ENCODE measurements around the gene ATG16L2. TPM values are rescaled to one million over a fixed set of nuclear protein-coding genes. Genes with fewer than 3 reads are reported as not detected.
"Not testable (repeated sequence)": the region's sequence is repeated elsewhere in the genome, so short reads cannot be mapped to it uniquely, and the experiment has no call there.

ATG16L2 gene
- total RNA-seq, 5 donors from 2014 or later (not counting 1 experiment from before 2014, with no cell fraction given), result 107 to 145 (median 127) TPM

DNA sequence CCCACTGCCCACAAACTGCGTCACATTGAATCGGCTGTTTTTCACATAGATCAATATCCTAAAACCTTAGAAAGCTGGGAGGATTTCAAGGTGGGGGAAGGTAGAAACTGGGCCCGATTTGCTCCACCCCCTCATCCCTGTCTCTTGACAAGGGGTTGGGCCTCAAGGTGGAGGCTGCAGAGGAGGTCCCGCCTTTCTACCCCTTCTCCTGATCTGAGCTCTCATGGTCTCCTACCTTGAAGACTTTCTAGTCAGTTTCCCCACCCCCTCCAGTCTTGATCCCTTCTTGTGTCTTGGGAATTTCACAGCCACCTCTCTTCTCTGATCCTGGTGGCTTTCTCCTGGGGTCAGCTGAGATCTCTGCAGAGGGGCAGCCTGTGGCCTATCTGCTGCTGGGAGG is 15.8 kb upstream of the ATG16L2 start:
- Histone ChIP-seq H3K4me3 (ENCODE audit: control insufficient read depth in 1 of 2, extremely low read depth in 1 of 2, low read length in 1 of 2) (no peak overlapping the region), H3K9me3 (no peaks in the 10 kb centered on the region), H3K4me1 (ENCODE audit: control insufficient read depth in 1 of 2, extremely low read depth in 1 of 2, insufficient read depth in 2 of 2, low read length in 2 of 2) (peaks cover under 1 to 10% of the 10 kb centered on the region in 2 experiments), H3K27ac (ENCODE audit: low read length) (no peak overlapping the region), H3K27me3 (replicated peaks in 1 of 2; ENCODE audit: control insufficient read depth in 2 of 2, extremely low read depth in 1 of 2, insufficient read depth in 2 of 2, low read length in 1 of 2) (no peaks in the 10 kb centered on the region), H3K36me3 (ENCODE audit: control insufficient read depth in 2 of 2, extremely low read depth in 1 of 2, insufficient read depth in 1 of 2, low read length in 1 of 2) (no peaks in the 10 kb centered on the region)
- CTCF ChIA-PET, result interaction anchor here in 1 of 2 donors (0.7 kb wide), 1 partner anchor 31 kb away, joined by 3 read pairs; no protein-coding TSS in a partner anchor
- Mint-ChIP-seq H3K4me3 (no peak overlapping the region), H3K27me3 (no peaks in the 10 kb centered on the region), H3K9me3 (no peaks in the 10 kb centered on the region), H3K4me1 (peaks cover 11 to 14% (median 13%) of the 10 kb centered on the region in 3 donors), H3K27ac (no peak overlapping the region), H3K36me3 (no peaks in the 10 kb centered on the region)
- DNase-seq (no peak), ATAC-seq (replicated peaks in 1 of 4) (no peak)
- POLR2A ChIA-PET, result interaction anchor here in 1 of 2 donors (0.7 kb wide), 1 partner anchor 12 kb away, joined by 3 read pairs; no protein-coding TSS in a partner anchor
- WGBS (ENCODE audit: insufficient coverage), result no CpG with 5 or more reads among the region's 4 CpGs

DNA sequence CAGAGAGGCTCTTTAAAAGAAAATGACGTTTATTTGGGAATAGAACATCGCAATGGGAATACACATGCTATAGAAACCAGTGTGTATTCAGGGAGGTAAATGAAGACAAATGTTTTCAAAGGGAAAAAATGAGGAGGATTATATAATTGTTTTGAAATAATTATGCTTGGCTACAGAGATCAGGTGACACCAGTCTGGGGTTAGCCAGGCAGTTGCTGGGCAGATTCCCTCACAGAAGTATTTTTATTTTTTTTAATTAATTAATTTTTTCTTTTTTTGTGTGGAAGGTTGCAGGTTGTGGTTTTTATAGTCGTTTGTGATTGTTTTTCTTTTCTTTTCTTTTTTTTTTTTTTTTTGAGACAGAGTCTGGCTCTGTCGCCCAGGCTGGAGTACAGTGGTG is 14.8 kb upstream of the ATG16L2 start:
- no peak for ATAC-seq (replicated peaks in 1 of 4)
- POLR2A ChIA-PET, result no interaction called here
- Histone ChIP-seq H3K27me3 (replicated peaks in 1 of 2; ENCODE audit: control insufficient read depth in 2 of 2, extremely low read depth in 1 of 2, insufficient read depth in 2 of 2, low read length in 1 of 2) (no peaks in the 10 kb centered on the region), H3K4me1 (ENCODE audit: control insufficient read depth in 1 of 2, extremely low read depth in 1 of 2, insufficient read depth in 2 of 2, low read length in 2 of 2) (peaks cover 0 to under 1% of the 10 kb centered on the region in 2 experiments), H3K4me3 (ENCODE audit: control insufficient read depth in 1 of 2, extremely low read depth in 1 of 2, low read length in 1 of 2) (no peak overlapping the region), H3K36me3 (ENCODE audit: control insufficient read depth in 2 of 2, extremely low read depth in 1 of 2, insufficient read depth in 1 of 2, low read length in 1 of 2) (no peaks in the 10 kb centered on the region), H3K27ac (ENCODE audit: low read length) (no peak overlapping the region), H3K9me3 (no peaks in the 10 kb centered on the region)
- Mint-ChIP-seq H3K27me3 (no peaks in the 10 kb centered on the region), H3K36me3 (no peaks in the 10 kb centered on the region), H3K4me3 (no peak overlapping the region), H3K9me3 (no peaks in the 10 kb centered on the region), H3K4me1 (peaks cover 2 to 5% (median 4%) of the 10 kb centered on the region in 3 donors), H3K27ac (no peak overlapping the region)
- DNase-seq, result no peak
- CTCF ChIA-PET, result no interaction called here
- no CpG with 5 or more reads among the region's 4 CpGs for WGBS (ENCODE audit: insufficient coverage)

DNA sequence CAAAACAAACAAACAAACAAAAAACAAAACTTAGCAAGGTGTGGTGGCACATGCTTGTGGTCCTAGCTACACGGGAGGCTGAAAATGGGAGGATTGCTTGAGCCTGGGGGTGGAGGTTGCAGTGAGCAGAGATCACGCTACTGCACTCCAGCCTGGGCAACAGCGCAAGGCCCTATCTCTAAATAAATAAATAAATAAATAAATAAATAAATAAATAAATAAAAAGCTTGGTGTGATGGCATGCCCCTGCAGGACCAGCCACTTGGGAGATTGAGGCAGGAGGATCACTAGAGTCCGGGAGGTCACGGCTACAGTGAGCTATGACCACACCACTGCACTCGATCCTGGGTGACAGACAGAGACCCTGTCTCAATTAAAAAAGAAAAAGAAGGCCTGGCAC is 11.4 kb upstream of the ATG16L2 start:
- DNase-seq, result no peak
- H3K4me1 Mint-ChIP-seq, result peaks cover 0 to 5% (median 0%) of the 10 kb centered on the region in 3 donors
- Histone ChIP-seq H3K36me3 (ENCODE audit: control insufficient read depth in 2 of 2, extremely low read depth in 1 of 2, insufficient read depth in 1 of 2, low read length in 1 of 2) (no peaks in the 10 kb centered on the region), H3K4me1 (ENCODE audit: control insufficient read depth in 1 of 2, extremely low read depth in 1 of 2, insufficient read depth in 2 of 2, low read length in 2 of 2) (no peaks in the 10 kb centered on the region), H3K4me3 (ENCODE audit: control insufficient read depth in 1 of 2, extremely low read depth in 1 of 2, low read length in 1 of 2) (no peak overlapping the region), H3K27me3 (replicated peaks in 1 of 2; ENCODE audit: control insufficient read depth in 2 of 2, extremely low read depth in 1 of 2, insufficient read depth in 2 of 2, low read length in 1 of 2) (no peaks in the 10 kb centered on the region), H3K27ac (ENCODE audit: low read length) (no peak overlapping the region), H3K9me3 (no peaks in the 10 kb centered on the region)
- POLR2A ChIA-PET, result no interaction called here
- peaks cover 5% of the 10 kb centered on the region for H3K36me3 Mint-ChIP-seq
- WGBS (ENCODE audit: insufficient coverage), result 100% methylated on average over 3 of the region's 6 CpGs
- H3K4me3 Mint-ChIP-seq, result no peak overlapping the region
- ATAC-seq (replicated peaks in 1 of 4), result no peak
- H3K9me3 Mint-ChIP-seq, result no peaks in the 10 kb centered on the region
- H3K27ac Mint-ChIP-seq, result no peak overlapping the region
- H3K27me3 Mint-ChIP-seq, result no peaks in the 10 kb centered on the region
- CTCF ChIA-PET, result interaction anchor here in 1 of 2 donors (0.7 kb wide), 1 partner anchor 78 kb away, joined by 3 read pairs; no protein-coding TSS in a partner anchor

DNA sequence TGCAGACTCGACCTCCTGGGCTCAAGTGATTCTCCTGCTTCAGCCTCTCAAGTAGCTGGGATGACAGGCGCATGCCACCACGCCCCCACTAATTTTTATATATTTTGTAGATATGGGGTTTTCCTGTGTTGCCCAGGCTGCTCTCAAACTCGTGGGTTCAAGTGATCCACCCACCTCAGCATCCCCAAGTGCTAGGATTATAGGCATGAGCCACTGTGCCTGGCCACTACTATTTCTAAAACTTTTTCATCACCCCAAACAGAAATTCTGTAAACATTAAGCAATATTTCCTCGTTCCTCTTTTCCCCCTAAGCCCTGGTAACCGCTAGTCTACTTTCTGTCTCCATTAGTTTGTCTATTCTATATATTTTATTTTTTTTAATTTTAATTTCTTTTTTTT is 9.0 kb upstream of the ATG16L2 start:
- Histone ChIP-seq H3K4me1 (ENCODE audit: control insufficient read depth in 1 of 2, extremely low read depth in 1 of 2, insufficient read depth in 2 of 2, low read length in 2 of 2) (no peaks in the 10 kb centered on the region), H3K4me3 (ENCODE audit: control insufficient read depth in 1 of 2, extremely low read depth in 1 of 2, low read length in 1 of 2) (no peak overlapping the region), H3K36me3 (ENCODE audit: control insufficient read depth in 2 of 2, extremely low read depth in 1 of 2, insufficient read depth in 1 of 2, low read length in 1 of 2) (peaks cover 0 to 11% of the 10 kb centered on the region in 2 donors), H3K9me3 (no peaks in the 10 kb centered on the region), H3K27me3 (replicated peaks in 1 of 2; ENCODE audit: control insufficient read depth in 2 of 2, extremely low read depth in 1 of 2, insufficient read depth in 2 of 2, low read length in 1 of 2) (no peaks in the 10 kb centered on the region), H3K27ac (ENCODE audit: low read length) (no peak overlapping the region)
- WGBS (ENCODE audit: insufficient coverage), result no CpG with 5 or more reads among the region's 6 CpGs
- ATAC-seq (replicated peaks in 1 of 4), result no peak
- H3K9me3 Mint-ChIP-seq, result no peaks in the 10 kb centered on the region
- POLR2A ChIA-PET, result no interaction called here
- no peak overlapping the region for H3K27ac Mint-ChIP-seq
- CTCF ChIA-PET, result no interaction called here
- peaks cover 0 to 9% (median 1%) of the 10 kb centered on the region in 3 donors for H3K4me1 Mint-ChIP-seq
- peaks cover 14% of the 10 kb centered on the region for H3K36me3 Mint-ChIP-seq
- no peaks in the 10 kb centered on the region for H3K27me3 Mint-ChIP-seq
- H3K4me3 Mint-ChIP-seq, result no peak overlapping the region
- no peak for DNase-seq

DNA sequence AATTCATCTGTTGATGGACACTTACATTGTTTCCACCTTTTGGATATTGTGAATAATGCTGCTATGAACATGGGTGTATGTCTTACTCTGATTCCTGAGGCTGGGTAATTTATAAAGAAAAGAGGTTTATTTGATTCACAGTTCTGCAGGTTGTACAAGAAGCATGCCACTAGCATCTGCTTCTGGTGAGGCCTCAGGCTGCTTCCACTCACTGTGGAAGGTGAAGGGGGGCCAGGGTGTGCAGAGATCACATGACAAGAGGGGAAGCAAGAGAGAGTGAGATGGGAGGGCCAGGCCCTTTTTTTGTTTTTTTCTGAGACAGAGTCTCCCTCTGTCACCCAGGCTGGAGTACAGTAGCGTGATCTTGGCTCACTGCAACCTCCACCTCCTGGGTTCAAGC is 7.8 kb upstream of the ATG16L2 start:
- not testable (repeated sequence) for H3K4me3 Mint-ChIP-seq, H3K27ac Mint-ChIP-seq

DNA sequence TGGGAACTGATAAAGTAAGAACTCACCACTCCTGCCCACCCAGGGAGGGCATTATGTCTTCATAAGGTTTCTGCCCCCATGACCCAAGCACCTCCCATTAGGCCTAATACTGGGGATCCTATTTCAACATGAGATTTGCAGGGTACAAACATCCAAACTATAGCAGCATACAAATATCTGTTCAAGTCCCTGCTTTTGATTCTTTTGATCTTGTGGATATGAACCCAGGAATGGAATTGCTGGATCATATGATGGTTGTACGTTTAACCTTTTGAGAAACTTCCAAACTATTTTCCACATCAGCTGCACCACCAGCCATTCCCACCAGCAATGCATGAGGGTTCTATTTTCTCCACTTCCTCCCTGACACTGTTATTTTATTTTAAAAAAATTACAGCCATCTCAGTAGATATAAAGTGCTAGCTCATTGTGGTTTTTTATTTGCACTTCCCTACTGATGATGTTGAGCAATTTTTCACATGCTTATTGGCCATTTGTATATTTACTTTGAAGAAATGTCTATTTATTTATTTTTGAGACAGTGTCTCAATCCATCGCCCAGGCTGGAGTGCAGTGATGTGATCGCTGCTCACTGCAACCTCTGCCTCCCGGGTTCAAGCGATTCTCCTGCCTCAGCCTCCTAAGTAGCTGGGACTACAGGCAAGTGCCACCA is 7.1 kb upstream of the ATG16L2 start:
- no peaks in the 10 kb centered on the region for H3K9me3 Mint-ChIP-seq
- DNase-seq (no peak), ATAC-seq (replicated peaks in 1 of 4) (no peak)
- Histone ChIP-seq H3K27ac (ENCODE audit: low read length) (no peak overlapping the region), H3K4me1 (ENCODE audit: control insufficient read depth in 1 of 2, extremely low read depth in 1 of 2, insufficient read depth in 2 of 2, low read length in 2 of 2) (peaks cover 0 to 6% of the 10 kb centered on the region in 2 experiments), H3K27me3 (replicated peaks in 1 of 2; ENCODE audit: control insufficient read depth in 2 of 2, extremely low read depth in 1 of 2, insufficient read depth in 2 of 2, low read length in 1 of 2) (no peaks in the 10 kb centered on the region), H3K36me3 (ENCODE audit: control insufficient read depth in 2 of 2, extremely low read depth in 1 of 2, insufficient read depth in 1 of 2, low read length in 1 of 2) (peaks cover 0 to 11% of the 10 kb centered on the region in 2 donors), H3K4me3 (ENCODE audit: control insufficient read depth in 1 of 2, extremely low read depth in 1 of 2, low read length in 1 of 2) (no peak overlapping the region), H3K9me3 (no peaks in the 10 kb centered on the region)
- 60% methylated on average over 1 of the region's 5 CpGs for WGBS (ENCODE audit: insufficient coverage)
- no peaks in the 10 kb centered on the region for H3K27me3 Mint-ChIP-seq
- ChIA-PET POLR2A (interaction anchor here in 1 of 2 donors (0.7 kb wide), 1 partner anchor 10 kb away, joined by 3 read pairs; no protein-coding TSS in a partner anchor), CTCF (no interaction called here)
- H3K4me1 Mint-ChIP-seq, result peaks cover 8 to 20% (median 13%) of the 10 kb centered on the region in 3 donors
- H3K4me3 Mint-ChIP-seq, result no peak overlapping the region
- H3K27ac Mint-ChIP-seq, result no peak overlapping the region
- peaks cover 19% of the 10 kb centered on the region for H3K36me3 Mint-ChIP-seq

More for the DNA sequence above, 7.8 kb upstream of the ATG16L2 start:
- H3K9me3 Mint-ChIP-seq; H3K4me1 ChIP-seq (ENCODE audit: control insufficient read depth in 1 of 2, extremely low read depth in 1 of 2, insufficient read depth in 2 of 2, low read length in 2 of 2); H3K27ac ChIP-seq (ENCODE audit: low read length); H3K27me3 Mint-ChIP-seq; ATAC-seq (replicated peaks in 1 of 4); DNase-seq; H3K27me3 ChIP-seq (replicated peaks in 1 of 2; ENCODE audit: control insufficient read depth in 2 of 2, extremely low read depth in 1 of 2, insufficient read depth in 2 of 2, low read length in 1 of 2); H3K4me3 ChIP-seq (ENCODE audit: control insufficient read depth in 1 of 2, extremely low read depth in 1 of 2, low read length in 1 of 2); CTCF ChIA-PET; H3K9me3 ChIP-seq; POLR2A ChIA-PET: not testable (repeated sequence)
- WGBS (ENCODE audit: insufficient coverage), result 100% methylated on average over 1 of the region's 1 CpG
- H3K4me1 Mint-ChIP-seq, result peaks cover 3 to 14% (median 7%) of the 10 kb centered on the region in 3 donors
- peaks cover 0 to 11% of the 10 kb centered on the region in 2 donors for H3K36me3 ChIP-seq (ENCODE audit: control insufficient read depth in 2 of 2, extremely low read depth in 1 of 2, insufficient read depth in 1 of 2, low read length in 1 of 2)
- peaks cover 19% of the 10 kb centered on the region for H3K36me3 Mint-ChIP-seq
